Prostate gland (tissue), 1 donor: ENCODE results near the gene TOP1.

Source experiments
- POLR2A ChIP-seq: fragments of 450-650 bp; IDR thresholded peaks from one replicate; pipeline ENCODE4 v1.6.1; 2016; ENCODE audit warnings: antibody characterized with exemption, mild to moderate bottlenecking
- POLR2AphosphoS5 ChIP-seq: sonication (generic); formaldehyde crosslinking; IDR thresholded peaks from one replicate; pipeline ENCODE4 v1.6.1; 2017; ENCODE audit warnings: antibody characterized with exemption

DNA sequence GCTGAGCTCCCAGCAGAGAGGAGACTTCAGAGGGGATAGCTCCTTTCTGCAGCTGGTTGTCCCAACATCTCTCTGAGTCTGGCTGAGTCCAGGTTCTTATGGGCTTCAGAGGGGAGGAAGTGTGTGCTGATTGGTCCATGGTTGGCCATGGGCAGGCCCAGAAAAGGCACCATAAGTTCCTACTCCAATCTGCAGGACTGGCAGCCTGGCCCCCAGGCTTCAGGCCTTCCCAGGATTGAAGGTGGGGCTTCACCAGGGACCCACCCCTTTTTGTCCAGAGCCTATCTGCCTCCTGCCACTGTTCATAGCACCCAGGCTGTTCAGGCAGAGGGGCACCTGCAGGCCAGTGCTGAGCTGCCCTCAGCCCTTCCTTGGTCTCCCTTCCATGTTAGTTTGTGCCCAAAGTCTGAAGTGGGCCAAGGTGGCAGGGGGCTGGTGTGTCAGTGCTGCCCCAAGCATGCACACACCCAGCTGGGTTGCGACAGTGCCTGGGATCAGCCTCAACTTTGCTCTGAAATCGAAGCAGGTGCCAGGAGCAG is 21.6 kb upstream of the TOP1 start:
- TF ChIP-seq POLR2AphosphoS5 (no peak), POLR2A (no peak)
